Measurements from ENCODE around the gene PMEPA1.

GRCh38 chr20:57690525-57690924 is 19.3 kb downstream of the PMEPA1 start:
- TF ChIP-seq ZNF510 (tag by site-specific recombination; IDR thresholded peaks at IDR 0.05; ENCODE audit: insufficient replicate concordance) (no peak), ZNF707 (tag by site-specific recombination; IDR thresholded peaks at IDR 0.05) (no peak), ZNF785 (tag by site-specific recombination; IDR thresholded peaks at IDR 0.05) (no peak), ZSCAN30 (tag by site-specific recombination; IDR thresholded peaks at IDR 0.05) (no peak), CTCF (tag by site-specific recombination; IDR thresholded peaks at IDR 0.05) (no peak), ZNF501 (tag by site-specific recombination; IDR thresholded peaks at IDR 0.05) (no peak), BCL11A (tag by site-specific recombination; IDR thresholded peaks at IDR 0.05; ENCODE audit: low read depth) (no peak), MZF1 (tag by site-specific recombination; IDR thresholded peaks at IDR 0.05; ENCODE audit: borderline replicate concordance) (no peak), PATZ1 (tag by site-specific recombination; IDR thresholded peaks at IDR 0.05) (no peak)
